Mononuclear cell (primary cell): ENCODE measurements around the gene SPAG7. TPM values are rescaled to one million over a fixed set of nuclear protein-coding genes. Genes with fewer than 3 reads are reported as not detected.
"Not testable (repeated sequence)": the region's sequence is repeated elsewhere in the genome, so short reads cannot be mapped to it uniquely, and the experiment has no call there.

ENCODE experiments used
- H3K27me3 ChIP-seq: 2 replicates; pipeline ENCODE4 v1.6.0; 2011; ENCODE audit warnings: low read length, control low read depth; ENCODE audit not compliant: insufficient read depth
- H3K4me1 ChIP-seq: 2 replicates; pipeline ENCODE4 v1.5.1; 2011; ENCODE audit warnings: mild to moderate bottlenecking, low read length, control low read depth; ENCODE audit not compliant: insufficient read depth
- H3K4me3 ChIP-seq: 2 replicates; pipeline ENCODE4 v1.5.1; 2011; ENCODE audit warnings: mild to moderate bottlenecking, low read length, moderate library complexity
- H3K9me3 ChIP-seq: 2 replicates; pipeline ENCODE4 v1.5.1; 2011; ENCODE audit warnings: low read depth, mild to moderate bottlenecking, control low read depth, low read length
- total RNA-seq: library from RNA; depleted of rRNA; stranded (reverse); fragments of >200 nt; gene quantifications from one replicate; pipeline ENCODE4 v1.2.3, GENCODE V29; 2012

SPAG7 gene
- total RNA-seq, 1 donor, result 30.4 TPM

DNA sequence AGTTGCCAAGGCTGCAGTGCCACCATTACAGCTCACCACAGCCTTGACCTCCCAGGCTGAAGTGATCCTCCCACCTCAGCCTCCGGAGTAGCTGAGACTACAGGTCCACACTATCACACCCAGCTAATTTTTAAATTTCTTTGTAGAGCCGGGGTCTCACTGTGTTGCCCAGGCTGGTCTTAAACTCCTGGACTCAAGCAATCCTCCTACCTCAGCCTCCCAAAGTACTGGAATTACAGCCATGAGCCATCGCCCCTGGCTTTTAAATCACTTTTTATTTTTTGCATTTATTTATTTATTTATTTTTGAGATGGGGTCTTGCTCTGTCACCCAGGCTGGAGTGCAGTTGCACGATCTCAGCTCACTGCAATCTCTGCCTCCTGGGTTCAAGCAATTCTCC is 53.1 kb downstream of the SPAG7 start:
- not testable (repeated sequence) for H3K4me3 ChIP-seq, H3K27me3 ChIP-seq, H3K4me1 ChIP-seq, H3K9me3 ChIP-seq

GRCh38 chr17:4913994-4914393 is 53.6 kb downstream of the SPAG7 start:
- Histone ChIP-seq H3K9me3 (no peaks in the 10 kb centered on the region), H3K27me3 (no peaks in the 10 kb centered on the region), H3K4me1 (peaks cover 5% of the 10 kb centered on the region), H3K4me3 (no peak overlapping the region)

Other genes with a start within 250 kb of the SPAG7 start
- gene MED11, start 236.4 kb downstream of the SPAG7 start, total RNA-seq, result 4.8 TPM
- 1.3 TPM for gene ZMYND15, start 228.0 kb downstream of the SPAG7 start, total RNA-seq
- 32.6 TPM for gene CXCL16, start 227.9 kb downstream of the SPAG7 start, total RNA-seq
- gene TM4SF5, start 195.9 kb downstream of the SPAG7 start, total RNA-seq, result not detected
- not detected for gene VMO1, start 181.5 kb downstream of the SPAG7 start, total RNA-seq
- not detected for gene GLTPD2, start 178.9 kb downstream of the SPAG7 start, total RNA-seq
- gene PSMB6, start 171.7 kb downstream of the SPAG7 start, total RNA-seq, result 41.5 TPM
- 7.9 TPM for gene PLD2, start 160.7 kb downstream of the SPAG7 start, total RNA-seq
- gene MINK1, start 134.5 kb downstream of the SPAG7 start, total RNA-seq, result 68.8 TPM
- 26.4 TPM for gene C17orf107, start 68.3 kb downstream of the SPAG7 start, total RNA-seq
- gene CHRNE, start 64.7 kb downstream of the SPAG7 start, total RNA-seq, result 2.2 TPM
- gene GP1BA, start 35.5 kb downstream of the SPAG7 start, total RNA-seq, result 4.2 TPM
- gene SLC25A11, start 27.8 kb downstream of the SPAG7 start, total RNA-seq, result 17.1 TPM
- 19.3 TPM for gene RNF167, start 27.5 kb downstream of the SPAG7 start, total RNA-seq
- 414 TPM for gene PFN1, start 19.3 kb downstream of the SPAG7 start, total RNA-seq
- 3.9 TPM for gene ENO3, start 16.7 kb downstream of the SPAG7 start, total RNA-seq
- gene CAMTA2, start 19.9 kb upstream of the SPAG7 start, total RNA-seq, result 12.9 TPM
- not detected for gene INCA1, start 29.7 kb upstream of the SPAG7 start, total RNA-seq
- gene KIF1C, start 30.1 kb upstream of the SPAG7 start, total RNA-seq, result 8.1 TPM
- gene SLC52A1, start 67.6 kb upstream of the SPAG7 start, total RNA-seq, result not detected
- 1.9 TPM for gene ZFP3, start 110.7 kb upstream of the SPAG7 start, total RNA-seq
- gene ZNF232, start 144.1 kb upstream of the SPAG7 start, total RNA-seq, result 2.3 TPM
- 0.10 TPM for gene USP6, start 148.2 kb upstream of the SPAG7 start, total RNA-seq
- 3.1 TPM for gene ZNF594, start 224.1 kb upstream of the SPAG7 start, total RNA-seq